GM23248 (cell line): ENCODE data around the gene RNPEP. TPM values are rescaled to one million over a fixed set of nuclear protein-coding genes. Genes with fewer than 3 reads are reported as not detected.

Experiments used
- DNase-seq: peaks from one replicate; pipeline ENCODE4 v3.0.0-alpha.2; 2015
- H2AFZ ChIP-seq: fragments of 200-600 bp; sonication (generic); 2 replicates; pipeline ENCODE4 v1.6.1; 2016; ENCODE audit warnings: antibody characterized with exemption
- H3F3A ChIP-seq: fragments of 200-600 bp; sonication (generic); 2 replicates; pipeline ENCODE4 v1.6.1; 2016; ENCODE audit warnings: mild to moderate bottlenecking, antibody characterized with exemption, mixed run types; ENCODE audit not compliant: insufficient read depth
- H3K27ac ChIP-seq: fragments of 200-600 bp; sonication (generic); 2 replicates; pipeline ENCODE4 v1.5.1; 2016; ENCODE audit warnings: mild to moderate bottlenecking
- H3K27me3 ChIP-seq: fragments of 200-600 bp; sonication (generic); replicated peaks from 2 replicates; pipeline ENCODE4 v1.6.1; 2016; ENCODE audit warnings: mild to moderate bottlenecking; ENCODE audit not compliant: insufficient read depth
- H3K36me3 ChIP-seq: fragments of 200-600 bp; sonication (generic); 2 replicates; pipeline ENCODE4 v1.6.1; 2016; ENCODE audit warnings: low read depth, mild to moderate bottlenecking
- H3K4me1 ChIP-seq: fragments of 200-600 bp; sonication (generic); 2 replicates; pipeline ENCODE4 v1.6.1; 2016; ENCODE audit warnings: mild to moderate bottlenecking; ENCODE audit not compliant: insufficient read depth
- H3K4me2 ChIP-seq: fragments of 200-600 bp; sonication (generic); one replicate; pipeline ENCODE4 v1.6.1; 2016; ENCODE audit warnings: mild to moderate bottlenecking; ENCODE audit not compliant: unreplicated experiment
- H3K4me3 ChIP-seq: fragments of 200-600 bp; sonication (generic); 2 replicates; pipeline ENCODE4 v1.5.1; 2016; ENCODE audit warnings: mild to moderate bottlenecking
- H3K79me2 ChIP-seq: fragments of 200-600 bp; sonication (generic); 2 replicates; pipeline ENCODE4 v1.6.1; 2016; ENCODE audit warnings: mild to moderate bottlenecking; ENCODE audit not compliant: insufficient read depth
- H3K9ac ChIP-seq: fragments of 200-600 bp; sonication (generic); 2 replicates; pipeline ENCODE4 v1.6.1; 2016; ENCODE audit warnings: mild to moderate bottlenecking
- H3K9me2 ChIP-seq: fragments of 200-600 bp; sonication (generic); 2 replicates; pipeline ENCODE4 v1.6.1; 2016; ENCODE audit warnings: mixed run types, mild to moderate bottlenecking, moderate library complexity; ENCODE audit not compliant: insufficient read depth
- H3K9me3 ChIP-seq: fragments of 200-600 bp; sonication (generic); one replicate; pipeline ENCODE4 v1.6.1; 2017; ENCODE audit warnings: low read depth
- H4K20me1 ChIP-seq: fragments of 200-600 bp; sonication (generic); 2 replicates; pipeline ENCODE4 v1.6.0; 2016; ENCODE audit not compliant: insufficient read depth
- EZH2 ChIP-seq: fragments of 200-600 bp; sonication (generic); IDR thresholded peaks from 2 replicates; pipeline ENCODE4 v1.6.1; 2018; ENCODE audit warnings: antibody characterized with exemption, mild to moderate bottlenecking; ENCODE audit not compliant: insufficient read depth, poor library complexity, severe bottlenecking
- EZH2phosphoT487 ChIP-seq: fragments of 200-600 bp; sonication (generic); IDR thresholded peaks from 2 replicates; pipeline ENCODE4 v1.6.1; 2018; ENCODE audit warnings: antibody characterized with exemption, moderate library complexity, mild to moderate bottlenecking, low read depth; ENCODE audit not compliant: insufficient read depth
- WGBS, 2 experiments: methylation state at CpG; one replicate each; pipeline ENCODE4 v1.1.6; 2015 to 2017; ENCODE audit warnings: low lambda C conversion rate in 2 of 2, low coverage in 1 of 2; ENCODE audit errors: missing lambda C conversion rate in 2 of 2; 5-methylcytosine and 5-hydroxymethylcytosine counted together
- in situ Hi-C: fragments of 300-500 bp; cut with MboI; formaldehyde crosslinking; loops from 2 replicates; pipeline ENCODE4 v1.15.0; 2020
- polyA plus RNA-seq: library from polyadenylated mRNA; unstranded; fragments of >200 nt; fragmentation: Nextera tagmentation; extraction: Ambion mirVana; gene quantifications from 2 replicates; pipeline ENCODE4 v1.2.1, GENCODE V29; 2016
- total RNA-seq: library from RNA; depleted of rRNA; stranded (reverse); fragments of >200 nt; shearing (Covaris generic); gene quantifications from 2 replicates; pipeline ENCODE4 v1.2.3, GENCODE V29; 2014

RNPEP gene
- total and polyA plus RNA-seq, 2 experiments from 2014 or later = 68.6 to 80.5 TPM

DNA sequence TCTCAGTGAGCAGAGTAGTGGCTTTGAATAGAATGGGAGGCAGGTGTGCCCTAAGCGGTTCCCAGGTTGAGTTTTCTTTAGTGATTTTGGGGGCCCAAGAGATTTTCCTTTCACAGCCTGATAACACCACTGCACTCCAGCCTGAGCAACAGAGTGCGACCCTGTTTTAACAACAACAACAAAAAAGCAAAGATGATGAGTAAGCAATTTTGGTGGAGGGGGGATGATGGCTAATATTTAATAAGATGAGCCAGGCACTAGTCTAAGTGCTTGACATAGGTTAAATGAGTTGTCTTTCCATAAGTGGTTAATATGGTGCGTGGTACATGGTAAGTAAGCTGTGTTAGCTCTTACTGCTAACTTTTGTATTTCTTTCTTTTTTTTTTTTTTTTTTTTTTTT is 2.0 kb downstream of the RNPEP start:
- no peaks in the 10 kb centered on the region for H3K9me3 ChIP-seq
- H3K9me2 ChIP-seq = no peaks in the 10 kb centered on the region
- no peak overlapping the region for H3K9ac ChIP-seq
- H3K27ac ChIP-seq = no peak overlapping the region
- peaks cover 59% of the 10 kb centered on the region for H3K79me2 ChIP-seq
- H2AFZ ChIP-seq = no peak overlapping the region
- H4K20me1 ChIP-seq = no peaks in the 10 kb centered on the region
- H3K4me3 ChIP-seq = no peak overlapping the region
- TF ChIP-seq EZH2 (no peak), EZH2phosphoT487 (no peak)
- in situ Hi-C loops = no loop called here
- peaks cover 10% of the 10 kb centered on the region; the same call in 1 of the 2 replicates for H3K4me1 ChIP-seq
- DNase-seq = no peak
- H3K4me2 ChIP-seq = peak overlapping the region; percentile 99
- H3K27me3 ChIP-seq = no peaks in the 10 kb centered on the region
- peaks cover 6% of the 10 kb centered on the region; the same call in 1 of the 2 replicates for H3K36me3 ChIP-seq
- peaks cover 16% of the 10 kb centered on the region; the same call in 1 of the 2 replicates for H3F3A ChIP-seq
- 96 to 97% methylated on average over 3 of the region's 3 CpGs for WGBS, 2 experiments

DNA sequence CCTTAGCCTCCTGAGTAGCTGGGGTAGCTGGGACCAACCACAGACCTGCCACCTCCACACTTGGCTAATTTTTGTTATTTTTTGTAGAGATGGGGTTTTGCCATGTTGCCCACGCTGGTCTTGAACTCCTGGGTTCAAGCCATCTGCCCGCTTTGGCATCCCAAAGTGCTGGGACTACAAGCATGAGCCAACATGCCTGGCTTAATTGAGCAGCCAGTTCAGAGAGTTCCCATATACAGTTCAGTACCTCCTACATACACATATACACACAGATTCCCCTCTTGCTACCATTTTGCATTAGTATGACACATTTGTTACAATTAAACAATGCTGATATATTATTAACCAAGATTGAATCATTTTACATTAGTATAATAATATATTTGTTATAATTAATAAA is 2.9 kb downstream of the RNPEP start:
- H3K27me3 ChIP-seq = no peaks in the 10 kb centered on the region
- no peak overlapping the region for H3K9ac ChIP-seq
- H3K79me2 ChIP-seq = peaks cover 64% of the 10 kb centered on the region
- peaks cover 15% of the 10 kb centered on the region for H3K36me3 ChIP-seq
- no peak for TF ChIP-seq EZH2phosphoT487
- TF ChIP-seq EZH2 = no peak
- H3K27ac ChIP-seq = no peak overlapping the region
- H3K4me2 ChIP-seq = no peak overlapping the region
- H3K9me3 ChIP-seq = no peaks in the 10 kb centered on the region
- WGBS, 2 experiments = 96 to 100% methylated on average over 2 of the region's 2 CpGs
- no peaks in the 10 kb centered on the region for H4K20me1 ChIP-seq
- in situ Hi-C loops = no loop called here
- peaks cover 10% of the 10 kb centered on the region; the same call in 1 of the 2 replicates for H3K4me1 ChIP-seq
- DNase-seq = no peak
- no peaks in the 10 kb centered on the region for H3K9me2 ChIP-seq
- H3K4me3 ChIP-seq = no peak overlapping the region
- H3F3A ChIP-seq = peaks cover 16% of the 10 kb centered on the region; the same call in 1 of the 2 replicates
- H2AFZ ChIP-seq = no peak overlapping the region

DNA sequence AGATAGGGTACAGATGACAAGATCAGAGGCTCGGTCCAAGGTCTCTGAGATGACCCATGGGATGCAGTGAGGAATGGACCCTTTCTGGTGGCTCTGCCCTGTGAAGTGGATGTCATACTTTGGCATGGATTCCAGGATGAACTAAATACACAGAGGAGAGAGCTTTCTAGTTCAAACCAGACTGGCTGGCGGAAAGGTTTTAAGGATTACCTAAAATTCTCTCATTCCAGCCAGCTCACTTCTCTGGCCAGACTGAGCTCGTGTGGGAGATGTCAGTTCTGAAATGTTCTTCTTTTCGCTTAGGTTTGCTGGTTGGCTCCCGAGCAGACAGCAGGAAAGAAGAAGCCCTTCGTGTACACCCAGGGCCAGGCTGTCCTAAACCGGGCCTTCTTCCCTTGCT is 6.2 kb downstream of the RNPEP start:
- no peak for TF ChIP-seq EZH2phosphoT487
- no peak for TF ChIP-seq EZH2
- in situ Hi-C loops = no loop called here

DNA sequence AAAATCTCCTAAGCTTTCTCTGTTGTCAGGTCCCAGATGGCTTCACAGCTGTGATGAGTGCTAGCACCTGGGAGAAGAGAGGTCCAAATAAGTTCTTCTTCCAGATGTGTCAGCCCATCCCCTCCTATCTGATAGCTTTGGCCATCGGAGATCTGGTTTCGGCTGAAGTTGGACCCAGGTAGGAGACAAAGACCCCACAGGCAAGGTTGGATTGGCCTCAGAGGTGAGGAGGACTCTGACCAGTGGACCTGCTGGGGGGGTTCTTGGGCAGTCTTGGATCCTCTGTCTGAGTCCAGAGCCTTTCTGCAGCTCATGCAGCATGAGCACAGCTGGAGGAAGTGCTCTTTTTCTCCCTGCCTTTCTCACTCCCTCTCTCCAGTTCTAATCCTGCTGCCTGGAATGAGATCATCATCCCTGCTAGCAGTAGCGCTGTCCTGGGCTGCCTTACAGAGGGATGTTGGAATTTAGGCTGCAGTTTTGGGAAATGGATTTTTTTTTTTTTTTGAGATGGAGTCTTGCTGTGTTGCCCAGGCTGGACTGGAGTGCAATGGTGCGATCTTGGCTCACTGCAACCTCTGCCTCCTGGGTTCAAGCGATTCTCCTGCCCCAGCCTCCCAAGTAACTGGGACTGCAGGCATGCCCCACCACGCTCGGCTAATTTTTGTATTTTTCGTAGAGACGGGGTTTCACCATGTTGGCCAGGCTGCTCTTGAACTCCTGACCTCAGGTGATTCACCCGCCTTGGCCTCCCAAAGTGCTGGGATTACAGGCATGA is 7.1 kb downstream of the RNPEP start:
- WGBS, 2 experiments = 93 to 94% methylated on average over 10 of the region's 10 CpGs
- H3K36me3 ChIP-seq = peaks cover 16% of the 10 kb centered on the region
- no peak overlapping the region for H3K4me2 ChIP-seq
- H4K20me1 ChIP-seq = no peaks in the 10 kb centered on the region
- no peaks in the 10 kb centered on the region for H3F3A ChIP-seq
- H3K9me2 ChIP-seq = no peaks in the 10 kb centered on the region
- DNase-seq = no peak
- no peak overlapping the region for H3K4me3 ChIP-seq
- peaks cover 52% of the 10 kb centered on the region for H3K79me2 ChIP-seq
- H3K9ac ChIP-seq = no peak overlapping the region
- in situ Hi-C loops = no loop called here
- no peak overlapping the region for H2AFZ ChIP-seq
- H3K4me1 ChIP-seq = no peaks in the 10 kb centered on the region
- no peaks in the 10 kb centered on the region for H3K27me3 ChIP-seq
- H3K27ac ChIP-seq = no peak overlapping the region
- no peak for TF ChIP-seq EZH2phosphoT487
- TF ChIP-seq EZH2 = no peak
- no peaks in the 10 kb centered on the region for H3K9me3 ChIP-seq

More for the DNA sequence above, 6.2 kb downstream of the RNPEP start:
- H3K36me3 ChIP-seq = peaks cover 16% of the 10 kb centered on the region
- H3K9me3 ChIP-seq = no peaks in the 10 kb centered on the region
- peaks cover 2% of the 10 kb centered on the region; the same call in 1 of the 2 replicates for H3F3A ChIP-seq
- no peak overlapping the region for H2AFZ ChIP-seq
- H3K79me2 ChIP-seq = peaks cover 61% of the 10 kb centered on the region
- H3K9ac ChIP-seq = no peak overlapping the region
- H3K27me3 ChIP-seq = no peaks in the 10 kb centered on the region
- peaks cover 9% of the 10 kb centered on the region; the same call in 1 of the 2 replicates for H3K4me1 ChIP-seq
- no peak overlapping the region for H3K27ac ChIP-seq
- no peak for DNase-seq
- H3K9me2 ChIP-seq = no peaks in the 10 kb centered on the region
- WGBS, 2 experiments = 88 to 90% methylated on average over 7 of the region's 7 CpGs
- H4K20me1 ChIP-seq = no peaks in the 10 kb centered on the region
- H3K4me3 ChIP-seq = no peak overlapping the region
- no peak overlapping the region for H3K4me2 ChIP-seq
